Left ventricle myocardium inferior (tissue), 1 donor: ENCODE data around the gene TNN. TPM values are rescaled to one million over a fixed set of nuclear protein-coding genes. Genes with fewer than 3 reads are reported as not detected.

Source experiments
- DNase-seq: peaks from one replicate; pipeline ENCODE4 v3.0.0-alpha.2; 2020
- H3K27ac ChIP-seq: fragments of 200-600 bp; replicated peaks from 2 replicates; pipeline ENCODE4 v1.8.0; 2021
- H3K27me3 ChIP-seq: fragments of 200-600 bp; 2 replicates; pipeline ENCODE4 v1.8.0; 2021; ENCODE audit warnings: low read depth
- H3K36me3 ChIP-seq: fragments of 200-600 bp; 2 replicates; pipeline ENCODE4 v1.8.0; 2021
- H3K4me1 ChIP-seq: fragments of 200-600 bp; 2 replicates; pipeline ENCODE4 v1.8.0; 2021
- H3K4me3 ChIP-seq: fragments of 200-600 bp; 2 replicates; pipeline ENCODE4 v1.8.0; 2021; ENCODE audit warnings: mild to moderate bottlenecking, moderate library complexity
- H3K9me3 ChIP-seq: fragments of 200-600 bp; replicated peaks from 2 replicates; pipeline ENCODE4 v1.8.0; 2021
- intact Hi-C: fragments of 100-400 bp; cut with micrococcal nuclease; formaldehyde crosslinking; loops from one replicate; pipeline ENCODE4 v1.11.0; 2022
- total RNA-seq: library from RNA; stranded (reverse); fragmentation: NEBNext Ultra II Directional; extraction: Animal tissue kit (Norgen Biotek cat#: 25700); gene quantifications from one replicate; pipeline ENCODE4 v1.2.1, GENCODE V29; 2021
- TF ChIP-seq, protein P1 (sequence below): fragments of 200-600 bp; IDR thresholded peaks from 2 replicates; pipeline ENCODE4 v1.8.0; 2021; ENCODE audit warnings: antibody characterized with exemption, mild to moderate bottlenecking, borderline replicate concordance
- donor health status: DM: no; HTN: yes; CAD: no; lungs with severe emphysema.

Gene TNN
- total RNA-seq, 1 donor from 2014 or later, result not detected

DNA sequence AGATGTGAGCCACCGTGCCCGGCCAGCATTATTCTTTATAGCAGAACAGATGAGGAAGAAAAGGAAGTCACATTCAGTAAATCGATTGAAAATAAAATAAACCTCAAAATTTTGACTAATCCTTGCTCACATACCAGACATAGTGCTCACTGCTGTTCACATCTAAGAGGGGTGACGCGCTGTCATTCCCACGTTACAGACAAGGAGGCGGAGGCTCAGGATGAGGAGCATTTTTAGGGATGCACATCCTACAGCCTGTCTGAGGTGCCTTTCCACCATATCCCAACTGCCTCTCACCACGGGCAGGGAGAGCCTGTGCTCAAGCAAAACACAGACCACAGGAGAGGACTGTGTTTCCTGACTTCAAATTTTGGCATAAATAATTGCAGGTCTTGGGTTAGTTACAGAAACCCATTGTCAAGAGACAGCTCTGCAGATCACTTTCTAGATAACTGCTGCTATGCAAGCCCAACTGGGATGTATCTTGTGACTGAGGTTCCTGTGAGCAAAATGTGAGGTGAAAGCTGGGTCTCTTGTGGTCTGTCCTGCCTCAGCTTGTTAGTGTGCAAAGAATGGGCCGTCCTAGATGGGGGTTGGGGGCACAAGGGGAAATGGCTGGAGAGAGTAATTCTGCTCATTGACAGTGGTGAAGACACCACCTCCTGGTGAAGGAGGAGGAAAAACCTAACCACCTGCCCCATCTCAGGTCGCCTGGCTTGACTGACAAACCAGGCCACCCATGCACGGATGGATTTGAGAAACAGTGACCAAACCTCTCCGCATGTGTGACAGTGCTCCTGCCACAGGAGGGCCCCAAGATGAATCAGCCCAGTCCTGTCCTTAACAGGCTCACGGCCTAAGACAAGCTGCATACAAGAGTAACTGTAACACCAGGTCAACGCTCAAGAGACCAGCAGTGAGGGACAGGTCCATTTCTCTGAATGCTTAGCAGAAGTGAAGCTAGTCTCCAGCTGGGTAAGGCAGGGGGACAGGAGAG lies 8.2 kb downstream of the TNN start:
- TF ChIP-seq, protein P1, sequence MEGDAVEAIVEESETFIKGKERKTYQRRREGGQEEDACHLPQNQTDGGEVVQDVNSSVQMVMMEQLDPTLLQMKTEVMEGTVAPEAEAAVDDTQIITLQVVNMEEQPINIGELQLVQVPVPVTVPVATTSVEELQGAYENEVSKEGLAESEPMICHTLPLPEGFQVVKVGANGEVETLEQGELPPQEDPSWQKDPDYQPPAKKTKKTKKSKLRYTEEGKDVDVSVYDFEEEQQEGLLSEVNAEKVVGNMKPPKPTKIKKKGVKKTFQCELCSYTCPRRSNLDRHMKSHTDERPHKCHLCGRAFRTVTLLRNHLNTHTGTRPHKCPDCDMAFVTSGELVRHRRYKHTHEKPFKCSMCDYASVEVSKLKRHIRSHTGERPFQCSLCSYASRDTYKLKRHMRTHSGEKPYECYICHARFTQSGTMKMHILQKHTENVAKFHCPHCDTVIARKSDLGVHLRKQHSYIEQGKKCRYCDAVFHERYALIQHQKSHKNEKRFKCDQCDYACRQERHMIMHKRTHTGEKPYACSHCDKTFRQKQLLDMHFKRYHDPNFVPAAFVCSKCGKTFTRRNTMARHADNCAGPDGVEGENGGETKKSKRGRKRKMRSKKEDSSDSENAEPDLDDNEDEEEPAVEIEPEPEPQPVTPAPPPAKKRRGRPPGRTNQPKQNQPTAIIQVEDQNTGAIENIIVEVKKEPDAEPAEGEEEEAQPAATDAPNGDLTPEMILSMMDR, result no peak
- H3K27me3 ChIP-seq, result peaks cover 56% of the 10 kb centered on the region
- intact Hi-C loops, result no loop called here
- no peak overlapping the region for H3K4me3 ChIP-seq
- H3K9me3 ChIP-seq, result no peaks in the 10 kb centered on the region
- H3K36me3 ChIP-seq, result no peaks in the 10 kb centered on the region
- peaks cover 24% of the 10 kb centered on the region for H3K4me1 ChIP-seq
- no peak overlapping the region for H3K27ac ChIP-seq
- no peak for DNase-seq

GRCh38 chr1:175077356-175078030 lies 9.9 kb downstream of the TNN start:
- H3K4me3 ChIP-seq, result no peak overlapping the region
- DNase-seq, result no peak
- TF ChIP-seq, protein P1, result no peak
- no peaks in the 10 kb centered on the region for H3K9me3 ChIP-seq
- intact Hi-C loops, result no loop called here
- H3K4me1 ChIP-seq, result peaks cover 9% of the 10 kb centered on the region
- no peaks in the 10 kb centered on the region for H3K36me3 ChIP-seq
- peaks cover 50% of the 10 kb centered on the region for H3K27me3 ChIP-seq
- no peak overlapping the region for H3K27ac ChIP-seq

GRCh38 chr1:175078629-175079028 lies 11.0 kb downstream of the TNN start:
- no peak for DNase-seq
- Histone ChIP-seq H3K27me3 (peaks cover 44% of the 10 kb centered on the region), H3K36me3 (no peaks in the 10 kb centered on the region), H3K4me1 (no peaks in the 10 kb centered on the region), H3K9me3 (no peaks in the 10 kb centered on the region), H3K27ac (no peak overlapping the region), H3K4me3 (no peak overlapping the region)
- TF ChIP-seq, protein P1, result no peak
- intact Hi-C loops, result no loop called here

- Histone ChIP-seq H3K4me3 (no peak overlapping the region), H3K27me3 (peaks cover 37% of the 10 kb centered on the region), H3K36me3 (no peaks in the 10 kb centered on the region), H3K4me1 (no peaks in the 10 kb centered on the region), H3K9me3 (no peaks in the 10 kb centered on the region), H3K27ac (no peak overlapping the region)
- TF ChIP-seq, protein P1, result no peak
- no peak for DNase-seq
- intact Hi-C loops, result no loop called here
Observed at GRCh38 chr1:175079338-175079737, 11.7 kb downstream of the TNN start.

- TF ChIP-seq, protein P1, result no peak
- Histone ChIP-seq H3K36me3 (no peaks in the 10 kb centered on the region), H3K27me3 (peaks cover 31% of the 10 kb centered on the region), H3K9me3 (no peaks in the 10 kb centered on the region), H3K27ac (no peak overlapping the region), H3K4me1 (no peaks in the 10 kb centered on the region), H3K4me3 (no peak overlapping the region)
- no peak for DNase-seq
- intact Hi-C loops, result no loop called here
Observed at GRCh38 chr1:175080030-175080429, 12.4 kb downstream of the TNN start.
